GM18861 (cell line): ENCODE results near the gene BARX2.

Experiments
- ATAC-seq: cut with Tn5 transposase; IDR thresholded peaks from one replicate; pipeline ENCODE4 v1.9.1; 2021; ENCODE audit not compliant: unreplicated experiment

BARX2 gene

DNA sequence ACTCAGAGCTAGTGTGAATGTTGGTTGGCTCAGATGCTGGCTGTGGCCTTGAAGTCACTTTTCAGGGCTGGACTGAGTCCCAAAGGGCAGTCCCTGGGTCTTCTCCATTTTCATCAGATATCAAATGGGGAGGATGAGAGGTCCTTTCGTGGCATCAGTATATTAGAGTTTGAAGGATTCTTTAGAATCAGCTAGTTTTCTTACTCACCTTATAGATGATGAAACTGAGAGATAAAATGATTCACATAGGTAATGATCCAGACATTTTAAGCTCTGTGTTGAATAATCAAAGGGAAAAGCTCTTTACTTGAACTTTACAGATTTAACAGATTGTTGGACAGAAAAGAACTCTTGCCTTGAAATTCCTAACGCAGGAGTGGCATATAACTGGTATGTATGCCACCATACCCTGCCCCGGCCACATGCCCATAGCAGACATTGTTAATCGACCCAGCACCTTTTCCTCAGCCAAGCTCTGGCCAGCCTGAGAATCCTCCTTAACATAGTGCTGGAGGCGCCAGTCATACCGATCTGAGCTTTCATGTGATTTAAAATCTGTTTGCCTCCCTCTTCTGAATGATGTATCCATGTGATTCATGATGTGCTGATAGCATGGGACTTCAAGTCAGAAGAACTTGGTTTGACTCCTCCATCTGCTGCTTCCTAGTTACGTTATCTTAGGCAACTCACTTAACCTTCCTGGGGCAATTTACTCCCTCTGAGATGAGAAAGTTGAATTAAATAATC, 60.0 kb downstream of the BARX2 start:
- no peak for ATAC-seq

DNA sequence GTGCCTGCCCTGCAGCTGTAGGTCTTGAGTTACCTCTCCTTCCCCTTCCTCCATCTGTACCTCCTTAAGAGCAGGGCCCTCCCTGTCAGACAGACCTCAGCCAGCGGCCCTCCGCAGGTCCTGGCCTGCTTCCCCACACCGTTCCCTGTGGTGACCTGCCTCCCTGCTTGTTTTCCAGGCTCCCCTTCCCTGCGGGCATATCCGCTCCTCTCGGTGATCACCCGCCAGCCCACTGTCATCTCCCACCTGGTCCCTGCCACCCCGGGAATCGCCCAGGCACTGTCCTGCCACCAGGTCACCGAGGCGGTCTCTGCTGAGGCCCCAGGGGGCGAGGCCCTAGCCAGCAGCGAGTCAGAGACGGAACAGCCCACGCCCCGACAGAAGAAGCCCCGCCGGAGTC, 60.9 kb downstream of the BARX2 start:
- ATAC-seq: no peak

DNA sequence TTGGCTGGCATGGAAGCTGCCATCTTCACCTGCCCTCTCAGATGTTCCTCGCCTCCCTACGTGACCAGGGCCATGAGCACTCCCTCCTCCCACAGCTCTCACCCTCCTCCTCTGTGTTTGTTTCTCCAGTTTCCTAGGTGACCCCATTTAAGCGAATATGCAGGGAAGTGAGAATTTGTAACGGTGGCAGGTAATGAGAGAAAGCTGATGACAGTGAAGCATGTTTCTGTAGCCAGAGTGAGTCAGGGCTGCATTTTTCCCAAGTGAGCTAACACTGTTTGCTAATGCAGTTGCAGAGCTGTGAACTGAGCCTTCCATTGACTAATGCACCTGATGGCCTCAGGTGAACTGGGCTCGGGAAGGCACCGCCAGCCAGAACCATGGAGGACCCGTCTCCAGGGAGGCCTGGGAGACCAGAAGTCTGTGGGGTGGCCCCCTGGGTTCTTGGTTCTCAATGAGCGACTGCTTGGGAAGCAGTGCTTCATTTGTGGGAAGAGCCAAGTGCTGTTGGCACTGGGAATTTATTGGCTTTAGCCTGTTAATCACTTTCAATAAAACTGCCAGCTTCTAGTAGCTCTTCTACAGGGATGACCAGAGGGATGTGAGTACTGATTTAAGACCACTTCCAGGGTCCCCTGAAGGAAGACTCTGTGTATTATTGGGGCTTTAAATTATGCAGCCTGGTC, 64.5 kb downstream of the BARX2 start:
- no peak for ATAC-seq

DNA sequence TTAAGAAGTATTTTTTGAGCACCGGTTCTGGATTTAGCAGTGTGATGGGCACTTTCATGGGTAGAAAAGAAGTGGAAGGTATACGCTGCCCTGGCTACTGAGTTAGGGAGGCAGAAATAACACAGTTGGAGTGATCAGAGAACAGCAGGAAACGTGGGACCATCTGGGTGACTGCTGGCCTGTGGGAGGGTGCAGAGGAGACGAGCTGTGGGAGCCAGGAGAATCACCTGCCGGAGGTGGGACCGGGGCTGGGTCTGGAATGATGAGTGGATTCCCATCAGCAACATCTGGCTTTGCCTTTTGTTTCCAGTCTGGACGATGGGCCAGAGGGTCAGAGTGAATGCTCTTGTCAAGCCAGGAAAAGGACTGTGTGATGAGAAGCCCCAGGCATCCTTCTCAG, 66.5 kb downstream of the BARX2 start:
- no peak for ATAC-seq

DNA sequence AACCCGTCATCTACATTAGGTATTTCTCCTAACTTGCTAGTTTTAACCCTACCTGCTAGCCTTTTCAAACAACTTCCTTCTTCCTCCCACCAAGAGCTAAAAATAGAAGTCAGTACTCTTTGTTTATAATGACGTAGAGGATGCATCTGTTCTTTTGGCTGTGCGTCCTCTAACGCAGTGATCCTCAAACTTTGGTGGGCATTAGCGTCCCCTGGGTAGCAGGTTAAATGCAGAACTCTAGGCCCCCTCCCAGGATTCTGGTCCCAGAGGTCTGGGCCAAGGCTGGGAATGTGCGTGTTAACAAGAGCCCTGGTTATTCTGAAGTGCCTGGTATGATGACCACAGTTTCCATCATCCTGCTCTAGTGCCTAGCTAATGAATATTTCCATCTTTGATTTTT, 67.6 kb downstream of the BARX2 start:
- ATAC-seq: no peak

DNA sequence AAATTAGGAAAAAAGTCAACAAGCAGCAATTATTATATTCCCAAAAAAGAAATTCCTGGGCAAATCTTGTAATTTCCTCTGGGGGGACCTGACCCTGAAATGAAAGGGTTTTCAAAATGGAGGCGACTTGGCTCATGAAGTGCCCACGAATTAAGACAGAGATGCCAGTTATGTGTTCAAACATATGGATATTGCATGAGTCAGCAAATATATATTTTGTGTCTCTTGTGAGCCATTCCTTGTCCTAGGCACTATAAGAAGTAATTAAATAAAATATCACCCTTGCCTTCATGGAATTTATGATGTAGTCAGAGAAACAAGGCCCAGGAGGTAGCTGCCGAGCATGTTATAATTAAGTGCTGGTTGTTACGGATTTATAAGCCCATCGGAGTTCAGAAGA, 68.6 kb downstream of the BARX2 start:
- no peak for ATAC-seq

DNA sequence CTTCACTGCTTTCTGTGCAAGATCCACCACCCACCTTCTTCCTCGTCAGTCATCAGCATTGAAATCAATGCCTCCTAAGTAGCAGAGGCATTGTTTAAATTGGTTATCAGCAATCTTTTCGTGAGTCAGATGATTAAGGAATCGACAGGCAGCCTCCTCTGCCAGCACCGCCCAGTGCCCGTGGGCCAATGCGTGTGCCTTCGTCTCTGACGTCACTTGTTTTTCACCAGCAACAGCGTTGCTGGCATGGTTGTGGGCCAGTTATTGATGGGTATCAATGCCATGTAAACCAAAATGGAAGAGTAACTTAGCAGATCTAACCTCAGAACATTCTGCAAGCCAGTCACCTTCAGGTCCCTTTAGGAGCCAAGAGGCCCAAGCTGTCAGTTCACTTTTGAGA, 69.6 kb downstream of the BARX2 start:
- no peak for ATAC-seq

DNA sequence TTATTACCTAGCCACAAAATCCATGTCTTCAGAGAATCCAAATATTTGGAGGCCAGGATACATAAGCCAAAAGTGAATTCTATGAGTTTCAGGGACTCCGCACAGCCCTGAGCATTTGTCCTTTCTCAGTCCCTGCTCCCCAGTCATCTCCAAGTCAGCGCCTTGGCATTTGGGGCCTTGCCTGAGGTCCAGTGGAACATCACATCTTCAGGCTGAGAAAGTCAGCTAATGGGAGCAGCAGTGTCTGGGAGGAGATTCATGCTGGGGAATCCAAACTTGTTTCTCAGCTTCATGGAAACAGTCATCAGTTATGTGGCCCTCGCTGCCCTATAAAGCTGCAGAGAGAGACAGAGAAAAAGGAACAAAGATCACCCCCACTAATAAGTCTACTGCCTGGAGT, 70.9 kb downstream of the BARX2 start:
- no peak for ATAC-seq

DNA sequence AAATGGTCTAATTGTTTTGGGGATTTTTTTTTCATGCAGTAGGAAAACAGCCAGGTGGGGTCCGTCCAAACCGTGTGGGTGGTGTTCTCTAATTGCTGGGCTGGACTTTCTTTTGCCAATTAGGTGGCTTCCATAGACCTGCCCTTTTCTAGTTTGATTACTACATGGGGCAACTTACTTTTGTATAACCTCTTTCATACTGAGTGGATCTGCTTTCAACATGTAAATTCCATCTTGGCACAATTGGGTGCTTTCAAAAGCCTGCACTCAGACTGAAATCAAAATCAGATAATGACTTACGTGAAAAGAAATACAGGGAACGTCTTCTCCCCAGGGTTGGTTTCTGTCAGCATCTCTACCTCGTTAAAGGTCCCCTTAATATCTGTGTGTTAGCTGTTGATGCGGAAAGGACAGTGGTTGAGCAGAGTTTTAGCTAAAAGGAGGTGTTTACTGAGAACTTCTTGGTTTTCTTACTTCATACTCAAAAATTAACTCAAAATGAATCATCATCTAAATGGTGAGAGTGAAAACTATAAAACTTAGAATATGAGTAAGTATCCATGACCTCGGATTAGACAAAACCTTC, 72.1 kb downstream of the BARX2 start:
- no peak for ATAC-seq

DNA sequence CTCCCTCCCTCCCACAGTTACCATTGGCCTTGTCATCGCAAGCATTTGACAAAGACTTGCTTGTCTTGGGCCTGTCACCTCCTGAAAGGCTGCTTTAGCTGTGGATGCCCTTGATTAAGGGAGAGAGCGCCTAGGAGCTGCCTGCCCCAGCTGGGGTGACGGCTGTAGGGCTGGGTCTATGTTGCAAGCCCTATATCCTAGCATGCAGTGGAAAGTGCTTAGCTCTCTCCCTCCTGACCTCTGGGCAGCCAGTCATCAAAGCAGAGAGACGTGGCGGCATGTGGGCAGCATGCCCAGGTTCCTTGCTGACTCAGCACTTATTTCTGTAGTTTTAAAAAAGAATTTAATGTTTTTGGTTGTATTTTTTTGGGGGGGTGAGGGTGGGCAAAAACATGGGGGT, 75.9 kb downstream of the BARX2 start:
- no peak for ATAC-seq

DNA sequence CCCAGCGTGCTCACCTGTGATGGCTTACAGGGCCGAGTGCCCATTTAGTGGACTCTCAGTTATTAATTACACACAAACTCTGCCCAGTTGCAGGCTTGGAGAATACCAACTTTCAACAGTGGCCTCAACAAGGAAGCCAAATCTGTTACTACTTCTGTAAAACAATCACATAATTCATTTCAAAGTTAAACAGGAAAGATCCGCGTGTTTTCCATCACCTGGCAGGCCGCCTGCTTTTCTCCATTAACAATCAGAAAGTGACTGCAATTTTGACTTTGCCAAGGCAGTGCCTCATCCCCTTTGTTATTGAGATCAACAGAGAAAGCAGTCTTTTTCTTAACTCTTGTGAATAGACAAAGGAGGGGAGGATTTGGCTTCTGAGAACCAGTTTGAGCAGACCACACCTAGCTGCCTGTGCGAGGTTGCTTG, 77.7 kb downstream of the BARX2 start:
- ATAC-seq: no peak

DNA sequence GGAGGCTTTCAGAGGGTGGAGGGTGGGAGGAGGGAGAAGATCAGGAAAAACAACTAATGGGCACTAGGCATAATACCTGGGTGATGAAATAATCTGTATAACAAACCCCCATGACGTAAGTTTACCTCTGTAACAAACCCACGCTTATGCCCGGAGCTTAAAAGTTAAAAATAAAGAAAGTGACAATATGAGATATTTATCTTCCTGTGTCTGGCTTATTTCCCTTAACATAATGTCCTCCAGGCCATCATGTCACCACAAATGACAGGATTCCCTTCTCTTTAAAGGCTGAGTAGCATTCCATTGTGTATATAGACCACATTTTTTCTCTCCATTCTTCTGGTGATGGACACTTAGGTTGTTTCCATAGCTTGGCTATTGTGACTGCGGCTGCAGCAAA, 79.5 kb downstream of the BARX2 start:
- ATAC-seq: no peak

DNA sequence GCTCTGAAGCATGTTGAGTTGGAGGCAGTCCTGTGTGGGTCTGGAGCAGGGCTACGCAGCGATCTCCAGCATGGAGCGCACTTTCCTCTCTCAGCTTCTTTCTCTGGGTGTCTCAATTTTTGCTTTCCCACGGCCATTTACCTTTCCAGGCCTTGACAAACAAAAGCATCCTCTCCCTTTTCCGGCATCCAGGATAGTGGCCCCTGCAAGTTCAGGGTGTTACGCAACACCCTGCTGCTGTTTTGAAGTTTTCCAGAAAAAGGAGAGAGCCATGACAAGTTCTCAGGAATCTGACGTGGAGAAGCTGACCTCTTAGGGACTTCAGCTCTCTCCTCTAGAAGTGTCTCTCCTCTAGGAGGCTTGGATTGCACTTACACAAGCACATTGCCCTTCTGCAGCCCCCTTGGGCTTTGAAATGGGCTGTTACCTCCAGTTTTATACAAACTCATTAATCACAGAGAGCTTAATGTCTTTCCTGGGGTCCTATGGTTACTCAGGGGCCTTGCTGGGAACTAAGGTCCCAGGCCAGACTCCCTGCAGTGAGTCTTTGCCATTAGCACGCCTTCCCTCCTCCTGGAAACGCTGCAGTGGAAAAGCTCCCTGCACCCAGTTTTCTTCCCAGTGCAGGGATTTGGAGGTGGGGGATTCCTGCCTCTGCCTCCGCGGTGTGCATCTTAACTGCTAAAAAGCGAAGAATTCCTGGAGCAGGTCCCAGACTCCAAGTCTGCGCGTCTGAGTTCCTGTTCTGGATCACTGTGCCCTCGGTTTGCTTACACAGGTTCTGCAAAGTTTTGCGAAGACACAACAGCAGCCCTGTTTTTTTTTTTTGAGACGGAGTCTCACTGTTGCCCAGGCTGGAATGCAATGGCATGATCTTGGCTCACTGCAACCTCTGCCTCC, 80.4 kb downstream of the BARX2 start:
- ATAC-seq: no peak

DNA sequence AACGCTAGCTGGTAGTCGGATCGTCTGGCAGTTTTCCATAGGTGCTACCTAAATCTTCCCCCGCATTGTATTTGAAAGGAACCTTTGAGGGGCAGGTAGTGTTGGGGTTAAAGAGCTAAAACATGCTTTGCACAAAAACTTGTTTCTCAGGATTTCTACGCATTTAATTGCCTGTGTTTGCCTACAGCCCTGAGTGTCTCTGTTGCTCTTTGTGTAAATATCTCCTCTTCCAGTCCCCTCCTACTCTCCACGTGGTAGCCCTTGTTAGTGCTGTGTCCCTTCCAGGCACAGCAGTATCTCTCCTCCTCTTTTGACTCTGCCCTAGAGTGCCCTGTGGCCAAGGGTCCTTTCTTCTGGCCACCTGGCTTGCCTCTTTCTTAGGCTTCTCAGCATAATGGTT, 81.7 kb downstream of the BARX2 start:
- no peak for ATAC-seq

DNA sequence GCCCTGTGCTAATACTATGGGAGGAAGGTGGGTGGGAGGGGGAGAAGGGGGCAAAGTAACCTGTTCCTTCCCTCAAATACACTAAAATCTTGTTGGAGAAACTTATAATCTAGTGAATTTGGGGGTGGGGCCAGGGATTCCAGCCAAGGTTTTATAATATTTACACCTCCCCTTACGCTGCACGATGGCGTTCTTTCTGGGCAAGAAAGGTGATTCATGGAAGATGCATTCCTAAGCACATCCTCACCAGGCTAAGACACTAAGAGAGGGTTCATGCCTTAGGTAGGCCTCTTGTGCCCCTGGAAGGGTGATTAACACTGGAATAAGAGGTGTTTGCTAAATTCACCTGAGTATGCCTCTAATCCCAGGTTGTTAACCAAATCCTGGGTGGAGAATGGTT, 82.6 kb downstream of the BARX2 start:
- ATAC-seq: no peak

DNA sequence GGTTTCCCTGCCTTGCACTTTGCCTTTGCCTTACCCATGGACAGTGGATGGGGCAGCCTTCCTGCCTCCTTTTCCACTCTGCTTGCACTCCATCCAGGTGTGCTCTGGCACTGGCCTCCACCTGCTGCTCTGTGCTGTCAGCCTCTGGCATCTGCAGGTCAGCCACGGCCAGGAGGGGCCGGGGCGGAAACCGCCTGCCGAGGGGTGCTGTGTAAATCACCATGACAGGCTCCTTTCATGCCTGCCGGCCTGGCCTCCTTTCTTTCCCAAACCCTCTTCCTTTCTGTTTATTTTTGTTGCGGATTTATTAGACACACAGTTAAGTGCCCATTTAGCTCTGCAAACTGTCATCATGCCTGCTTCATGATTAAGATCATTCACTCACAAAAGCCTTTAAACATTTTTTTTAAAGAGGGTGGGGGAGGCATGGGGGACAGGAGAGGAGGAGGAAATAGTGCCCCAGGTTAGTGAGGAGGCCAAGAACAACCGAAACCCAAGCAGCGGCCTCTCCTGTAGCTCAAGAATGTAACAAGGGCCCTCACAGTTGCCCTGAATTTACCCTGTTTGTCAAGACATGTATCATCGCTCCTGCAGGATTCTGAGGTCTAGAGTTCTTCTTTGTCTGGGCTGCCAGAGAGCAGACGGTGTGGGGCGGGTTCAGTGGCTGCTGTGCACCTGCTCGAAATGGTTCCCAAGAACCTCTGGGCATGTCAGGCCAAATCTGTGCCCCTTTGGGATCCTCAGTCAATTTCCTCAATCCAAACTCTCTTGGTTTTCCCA, 83.3 kb downstream of the BARX2 start:
- ATAC-seq: no peak

DNA sequence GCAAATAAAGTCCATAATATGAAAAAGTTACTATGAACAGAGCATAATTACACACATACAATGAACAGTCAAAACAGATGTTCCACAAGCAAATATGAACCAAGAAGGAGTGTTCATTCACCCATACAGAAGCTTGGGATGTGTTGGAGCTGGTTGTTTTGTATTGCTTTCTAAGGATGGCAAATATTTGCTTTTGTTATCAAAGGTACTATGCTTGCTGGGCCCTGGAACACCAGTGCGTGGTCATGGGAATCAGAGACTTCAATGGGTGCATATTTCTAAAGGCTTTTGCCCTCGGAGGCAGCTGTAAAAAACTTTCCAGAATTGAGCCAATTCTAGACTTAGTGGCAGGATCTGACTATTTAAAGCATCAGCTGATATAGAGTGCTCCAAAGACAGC, 85.1 kb downstream of the BARX2 start:
- no peak for ATAC-seq

DNA sequence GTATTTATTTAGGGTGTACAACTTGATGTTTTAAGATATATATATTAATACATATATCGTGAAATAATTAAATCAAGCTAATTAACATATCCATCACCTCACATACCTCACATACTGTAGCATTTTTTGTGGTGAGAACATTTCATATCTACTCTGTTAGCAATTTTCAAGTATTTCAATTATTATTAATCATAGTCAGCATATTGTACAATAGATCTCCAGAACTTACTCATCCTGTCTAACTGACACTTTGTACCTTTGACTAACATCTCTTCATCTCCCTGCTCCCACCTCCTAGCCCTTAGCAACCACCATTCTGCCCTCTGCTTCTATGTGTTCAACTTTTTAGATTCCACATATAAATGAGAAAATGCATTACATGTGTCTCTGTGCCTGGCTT, 108.4 kb downstream of the BARX2 start:
- no peak for ATAC-seq

DNA sequence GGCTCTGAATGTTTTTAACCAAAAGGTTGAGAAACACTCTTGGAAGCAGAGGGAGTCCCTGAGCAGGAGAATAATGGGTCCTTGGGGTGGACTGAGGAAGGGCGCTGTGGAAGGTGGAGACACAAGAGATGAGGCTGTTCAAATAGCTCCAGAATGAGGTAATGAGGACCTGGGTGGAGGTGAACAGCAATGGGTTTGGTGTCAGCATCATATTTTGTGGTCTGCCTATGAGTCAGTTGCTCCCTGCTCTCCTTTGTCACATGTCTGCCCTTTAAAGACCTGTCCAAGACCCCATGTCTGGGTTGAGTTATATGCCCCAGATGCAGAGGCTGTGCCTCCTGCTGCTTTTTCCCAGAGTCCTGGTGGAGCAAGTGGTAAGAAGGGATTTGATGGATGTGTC, 113.6 kb downstream of the BARX2 start:
- ATAC-seq: no peak

DNA sequence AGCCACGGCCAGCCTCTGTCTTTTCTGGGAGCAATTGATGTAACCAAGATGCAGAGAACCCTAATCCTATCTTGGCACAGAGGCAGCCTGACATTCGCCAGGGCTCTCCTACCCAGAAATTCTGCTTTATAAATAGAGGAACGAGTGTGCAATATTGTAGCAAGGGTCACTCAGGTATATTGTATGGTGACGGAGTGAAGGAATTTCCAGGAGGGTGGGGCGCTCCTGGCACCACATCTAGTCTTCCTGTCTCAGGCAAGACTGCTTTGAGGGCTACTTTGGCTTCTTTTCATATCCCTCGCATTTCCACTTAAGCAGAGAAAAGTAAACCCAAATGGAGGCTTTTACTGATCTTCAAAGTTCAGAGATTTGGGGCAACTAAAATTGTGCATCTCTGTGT, 114.4 kb downstream of the BARX2 start:
- ATAC-seq: no peak

DNA sequence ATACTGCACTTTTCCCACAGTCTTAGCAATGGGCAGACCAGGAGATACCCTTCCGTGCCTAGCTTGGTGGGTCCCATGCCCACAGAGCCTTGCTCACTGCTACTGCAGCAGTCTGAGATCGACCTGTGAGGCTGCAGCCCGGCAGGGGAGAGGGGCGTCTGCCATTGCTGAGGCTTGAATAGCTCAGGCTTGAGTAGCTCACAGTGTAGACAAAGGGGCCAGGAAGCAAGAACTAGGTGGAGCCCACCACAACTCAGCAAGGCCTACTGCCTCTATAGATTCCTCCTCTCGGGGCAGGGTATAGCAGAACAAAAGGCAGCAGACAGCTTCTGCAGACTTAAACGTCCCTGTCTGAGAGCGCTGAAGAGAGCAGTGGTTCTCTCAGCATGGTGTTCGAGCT, 118.1 kb downstream of the BARX2 start:
- ATAC-seq: no peak
